Right lobe of liver (tissue), 6 donors: ENCODE data around the gene KCNH5. TPM values are rescaled to one million over a fixed set of nuclear protein-coding genes. Genes with fewer than 3 reads are reported as not detected.

Experiments used
- ATAC-seq, 4 donors: fragments of 200-7000 bp; cut with Tn5 transposase; one replicate each; pipeline ENCODE4 v1.9.1; 2020; ENCODE audit warnings: mild to moderate bottlenecking in 4 of 4, moderate library complexity in 4 of 4
- DNase-seq, 3 donors: peaks; one replicate each; pipeline ENCODE4 v3.0.0-alpha.2; 2020
- H3K27ac ChIP-seq, 3 donors: fragments of 200-600 bp; one replicate each; pipeline ENCODE4 v1.8.0; 2022
- H3K27me3 ChIP-seq, 2 donors: fragments of 200-600 bp; one replicate each; pipeline ENCODE4 v1.8.0; 2022
- H3K36me3 ChIP-seq, 4 donors: fragments of 200-600 bp; sonication (generic) in 1 of 4; one replicate each; pipeline versions ENCODE4 v1.5.1 to v1.8.0; 2017 to 2022; ENCODE audit warnings: control low read depth in 1 of 4
- H3K4me1 ChIP-seq, 4 donors: fragments of 200-600 bp; sonication (generic) in 1 of 4; one replicate each; pipeline versions ENCODE4 v1.5.1 to v1.8.0; 2017 to 2022; ENCODE audit warnings: control low read depth in 1 of 4
- H3K4me3 ChIP-seq, 3 donors: fragments of 200-600 bp; one replicate each; pipeline ENCODE4 v1.8.0; 2022
- H3K9me3 ChIP-seq, 4 donors: fragments of 200-600 bp; sonication (generic) in 1 of 4; one replicate each; pipeline versions ENCODE4 v1.5.1 to v1.8.0; 2017 to 2022; ENCODE audit warnings: control low read depth in 1 of 4
- CTCF ChIP-seq, 4 donors: fragments of 200-600 bp in 3 of 4; fragments of 450-650 bp in 1 of 4; IDR thresholded peaks; one replicate each; pipeline versions ENCODE4 v1.5.1 to v1.8.0; 2016 to 2022; ENCODE audit warnings: antibody characterized with exemption in 4 of 4, mild to moderate bottlenecking in 2 of 4
- POLR2A ChIP-seq: fragments of 450-650 bp; IDR thresholded peaks from one replicate; pipeline ENCODE4 v1.6.1; 2017; ENCODE audit warnings: antibody characterized with exemption, mild to moderate bottlenecking
- WGBS: methylation state at CpG from one replicate; pipeline ENCODE4 v1.1.6; 2018; ENCODE audit warnings: low coverage, low lambda C conversion rate; ENCODE audit not compliant: insufficient coverage; ENCODE audit errors: missing lambda C conversion rate; 5-methylcytosine and 5-hydroxymethylcytosine counted together
- intact Hi-C, 2 donors: fragments of 100-400 bp; cut with DNase I; formaldehyde crosslinking; loops; one replicate each; pipeline versions ENCODE4 v1.11.2 to v1.14.1; 2022
- total RNA-seq, 6 experiments: library from RNA; depleted of rRNA in 2 of 6; stranded (reverse); fragments of >200 nt in 2 of 6; fragmentation: NEBNext Ultra II Directional in 3 of 6; extraction: Animal tissue kit (Norgen Biotek cat#: 25700) in 3 of 6; gene quantifications; one replicate each; pipeline versions ENCODE4 v1.1.0 to v1.2.4, GENCODE V29; 2016 to 2023
- donor health status: DM: no; HTN: yes; CAD: no.
- donor health status: DM: no; HTN: no; CAD: no.
- donor health status: DM: no; HTN: no; CAD: no.
- donor health status: DM: no; HTN: yes; CAD: no.
- donor health status: DM: no; HTN: yes; CAD: no.

Gene KCNH5
- total RNA-seq, 6 experiments from 2014 or later: not detected

GRCh38 chr14:63076488-63076887, 31.2 kb upstream of the KCNH5 start:
- H3K4me1 ChIP-seq: no peaks in the 10 kb centered on the region
- intact Hi-C loops: no loop called here
- ATAC-seq (no peak), DNase-seq (no peak)
- H3K4me3 ChIP-seq: no peak overlapping the region
- TF ChIP-seq POLR2A (no peak), CTCF (IDR thresholded peaks at IDR 0.05) (no peak)
- no peaks in the 10 kb centered on the region for H3K27me3 ChIP-seq
- H3K9me3 ChIP-seq: no peaks in the 10 kb centered on the region
- no peaks in the 10 kb centered on the region for H3K36me3 ChIP-seq
- H3K27ac ChIP-seq: no peak overlapping the region

DNA sequence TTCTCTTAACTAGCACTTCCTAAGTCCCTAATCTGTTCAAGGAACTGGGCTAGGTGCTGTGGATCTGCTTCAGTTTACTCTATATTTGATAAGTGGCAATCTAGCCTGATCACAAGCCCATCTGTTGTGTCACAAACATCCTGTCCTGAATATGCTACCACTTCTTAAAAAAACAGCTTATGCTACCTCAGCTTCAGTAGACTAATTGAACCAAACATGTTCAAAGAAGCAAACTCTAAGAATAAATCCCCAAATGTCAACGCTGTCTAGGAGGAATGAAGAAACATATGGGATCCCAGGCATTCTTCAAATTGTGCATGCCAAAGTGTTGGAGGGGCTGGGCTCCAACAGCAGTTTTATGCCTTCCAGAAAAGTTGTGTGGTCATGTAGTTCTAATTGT, 10.4 kb upstream of the KCNH5 start:
- no peak for ATAC-seq
- intact Hi-C loops: no loop called here
- no peak overlapping the region for H3K4me3 ChIP-seq

DNA sequence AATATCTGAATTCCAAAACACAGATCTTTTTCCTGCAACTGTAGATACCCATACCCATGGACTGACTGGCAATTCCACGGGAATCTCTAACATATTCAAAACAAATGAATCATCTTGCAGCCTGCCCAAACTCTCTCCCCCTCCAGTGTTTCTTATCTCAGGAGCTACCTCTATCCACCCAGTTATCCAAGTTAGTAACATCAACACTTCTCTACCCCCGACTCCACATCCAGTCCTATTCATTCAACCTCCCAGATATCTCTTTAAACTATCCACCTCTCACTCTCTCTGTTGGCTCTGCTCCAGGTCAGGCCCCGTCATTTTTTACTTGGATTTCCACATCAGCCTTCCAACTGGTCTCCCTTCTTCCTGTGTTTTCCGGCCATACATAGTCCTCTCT, 6.7 kb upstream of the KCNH5 start:
- no peaks in the 10 kb centered on the region for H3K4me1 ChIP-seq
- no peaks in the 10 kb centered on the region for H3K36me3 ChIP-seq
- no peaks in the 10 kb centered on the region for H3K9me3 ChIP-seq
- WGBS: 37% methylated on average over 4 of the region's 4 CpGs
- no peaks in the 10 kb centered on the region for H3K27me3 ChIP-seq
- no peak overlapping the region for H3K4me3 ChIP-seq
- TF ChIP-seq CTCF (IDR thresholded peaks at IDR 0.05) (no peak), POLR2A (no peak)
- no peak overlapping the region for H3K27ac ChIP-seq
- ATAC-seq (no peak), DNase-seq (no peak)
- intact Hi-C loops: no loop called here

More for the DNA sequence above, 10.4 kb upstream of the KCNH5 start:
- no peaks in the 10 kb centered on the region for H3K36me3 ChIP-seq
- no peaks in the 10 kb centered on the region for H3K27me3 ChIP-seq
- no peak overlapping the region for H3K27ac ChIP-seq
- H3K4me1 ChIP-seq: no peaks in the 10 kb centered on the region
- H3K9me3 ChIP-seq: no peaks in the 10 kb centered on the region
- WGBS: 80% methylated on average over 1 of the region's 1 CpG
- no peak for DNase-seq
- TF ChIP-seq POLR2A: no peak
- TF ChIP-seq CTCF (IDR thresholded peaks at IDR 0.05): no peak

GRCh38 chr14:63051301-63051700, 6.0 kb upstream of the KCNH5 start:
- 39% methylated on average over 2 of the region's 2 CpGs for WGBS
- ATAC-seq: no peak
- no peak for DNase-seq
- no peaks in the 10 kb centered on the region for H3K4me1 ChIP-seq
- H3K27ac ChIP-seq: no peak overlapping the region
- no peak overlapping the region for H3K4me3 ChIP-seq
- no peak for TF ChIP-seq POLR2A
- no peak for TF ChIP-seq CTCF (IDR thresholded peaks at IDR 0.05)
- H3K27me3 ChIP-seq: peaks cover 0 to 2% of the 10 kb centered on the region in 2 donors
- no peaks in the 10 kb centered on the region for H3K9me3 ChIP-seq
- intact Hi-C loops: no loop called here
- no peaks in the 10 kb centered on the region for H3K36me3 ChIP-seq

- peaks cover 0 to 7% of the 10 kb centered on the region in 2 donors for H3K27me3 ChIP-seq
- 75% methylated on average over 2 of the region's 2 CpGs for WGBS
- H3K36me3 ChIP-seq: no peaks in the 10 kb centered on the region
- H3K4me3 ChIP-seq: no peak overlapping the region
- DNase-seq: no peak
- peaks cover 0 to 2% (median 0%) of the 10 kb centered on the region in 4 donors for H3K4me1 ChIP-seq
- H3K27ac ChIP-seq: no peak overlapping the region
- no peaks in the 10 kb centered on the region for H3K9me3 ChIP-seq
- ATAC-seq: no peak
- no peak for TF ChIP-seq CTCF (IDR thresholded peaks at IDR 0.05)
- no peak for TF ChIP-seq POLR2A
- intact Hi-C loops: no loop called here
These were observed 5.4 kb upstream of the KCNH5 start for GRCh38 chr14:63050694-63051093.
